Stimulated activated CD8-positive, alpha-beta memory T cell treated with anti-CD3 and anti-CD28 coated beads, Interleukin-12 subunit alpha, Interleukin-12 subunit beta, amount 100 ng/mL, for 1 hour (primary cell): ENCODE data around the gene KCNQ5.

ENCODE experiments used
- DNase-seq: peaks from one replicate; pipeline ENCODE4 v3.0.0-alpha.2; 2020; ENCODE audit warnings: low read depth

Gene KCNQ5

GRCh38 chr6:72905705-72906478, 284.0 kb downstream of the KCNQ5 start:
- DNase-seq: no peak

GRCh38 chr6:72911463-72912155, 289.7 kb downstream of the KCNQ5 start:
- no peak for DNase-seq

- DNase-seq: no peak
These were observed 291.9 kb downstream of the KCNQ5 start for GRCh38 chr6:72913797-72914196.

GRCh38 chr6:72916298-72916697, 294.4 kb downstream of the KCNQ5 start:
- DNase-seq: no peak

DNA sequence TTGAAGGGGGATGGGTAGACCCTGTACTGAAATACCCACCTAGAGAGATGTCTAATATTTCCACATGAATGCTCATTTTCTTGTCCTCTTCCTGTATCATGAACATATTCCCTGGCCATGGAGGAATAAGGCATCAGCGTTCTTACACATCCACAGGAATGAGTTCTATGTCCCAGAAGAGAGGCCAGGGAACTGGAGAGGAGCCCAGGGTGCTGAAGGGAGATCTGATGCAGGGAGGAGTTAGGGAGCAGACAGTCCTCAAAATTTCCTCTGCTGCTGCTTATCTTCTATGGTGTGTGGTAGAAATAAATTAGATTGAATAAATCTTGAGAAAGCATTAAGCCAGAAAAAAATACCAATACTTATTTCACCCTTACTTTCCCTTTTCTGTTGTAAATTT, 295.0 kb downstream of the KCNQ5 start:
- DNase-seq: no peak

GRCh38 chr6:72922401-72922800, 300.5 kb downstream of the KCNQ5 start:
- DNase-seq: no peak

- no peak for DNase-seq
These were observed 303.3 kb downstream of the KCNQ5 start for GRCh38 chr6:72925136-72925535.

DNA sequence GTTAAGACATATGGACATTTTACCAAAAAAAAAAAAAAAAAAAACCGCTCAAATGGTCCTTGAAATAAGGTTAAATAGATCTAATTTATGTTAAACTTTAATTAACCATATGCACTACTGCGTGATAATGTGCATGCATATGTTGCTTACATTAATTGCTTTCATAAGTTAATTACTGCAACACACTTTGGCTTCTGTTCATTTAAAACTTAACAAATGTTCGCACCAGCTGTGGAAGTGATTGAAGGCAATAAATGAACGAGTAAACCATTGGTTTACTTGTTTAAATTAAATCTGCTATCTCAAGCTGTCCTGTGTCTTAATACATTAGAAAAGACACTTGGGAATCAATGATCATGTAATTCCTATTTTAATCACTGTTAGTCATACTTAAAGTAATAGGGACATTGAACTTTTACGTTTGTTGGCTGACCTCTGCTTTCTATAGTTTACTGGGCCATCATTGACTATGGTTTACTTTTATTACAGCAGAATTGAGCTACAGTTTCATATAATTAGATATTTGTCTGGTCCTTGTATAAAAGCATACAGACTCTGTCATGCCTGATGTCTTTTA, 308.8 kb downstream of the KCNQ5 start:
- no peak for DNase-seq

DNA sequence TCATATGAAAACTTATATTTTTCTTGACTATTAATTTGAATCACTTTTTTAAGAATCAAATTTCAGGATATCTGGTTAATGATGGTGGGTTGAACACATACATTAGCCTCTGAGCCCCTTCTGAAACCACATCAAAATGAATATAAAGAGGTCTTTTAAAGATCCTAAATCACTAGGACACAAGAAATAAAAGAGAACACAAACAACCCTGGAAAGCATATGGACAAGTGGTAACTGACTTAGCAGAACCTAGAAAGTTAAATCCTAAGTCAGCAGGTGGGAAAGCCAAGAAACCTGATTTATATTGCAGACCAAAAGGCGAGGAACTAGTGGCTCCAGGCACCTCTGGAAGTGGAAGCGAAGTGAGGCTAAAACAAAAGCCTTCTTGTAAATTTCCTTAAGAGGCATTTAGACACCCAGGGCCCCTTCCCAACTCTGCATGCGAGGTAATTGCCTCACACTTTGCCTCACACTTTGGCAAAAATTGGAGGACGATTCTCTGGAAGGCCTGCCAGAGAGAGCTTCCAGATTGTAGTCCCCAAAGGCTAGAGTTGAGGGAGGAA, 309.5 kb downstream of the KCNQ5 start:
- DNase-seq: no peak

GRCh38 chr6:72933233-72933632, 311.4 kb downstream of the KCNQ5 start:
- no peak for DNase-seq

GRCh38 chr6:72936766-72937559, 315.1 kb downstream of the KCNQ5 start:
- DNase-seq: no peak

DNA sequence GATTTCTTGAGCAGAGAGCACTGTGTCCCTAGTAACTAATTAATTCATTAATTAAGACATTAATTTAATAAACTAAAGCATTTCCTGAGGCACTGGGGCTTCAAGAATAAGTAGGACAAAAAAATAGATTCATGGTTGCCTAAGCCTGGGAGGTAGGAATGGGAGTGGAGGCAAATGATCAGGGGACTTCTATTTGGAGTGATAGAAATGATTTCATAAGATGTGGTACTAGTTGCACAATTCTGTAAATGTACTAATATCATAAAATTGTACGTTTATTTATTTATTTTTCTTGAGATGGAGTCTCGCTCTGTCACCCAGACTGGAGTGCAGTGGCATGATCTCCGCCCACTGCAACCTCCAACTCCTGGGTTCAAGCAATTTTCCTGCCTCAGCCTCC, 316.2 kb downstream of the KCNQ5 start:
- no peak for DNase-seq

GRCh38 chr6:72939004-72939403, 317.1 kb downstream of the KCNQ5 start:
- DNase-seq: no peak

DNA sequence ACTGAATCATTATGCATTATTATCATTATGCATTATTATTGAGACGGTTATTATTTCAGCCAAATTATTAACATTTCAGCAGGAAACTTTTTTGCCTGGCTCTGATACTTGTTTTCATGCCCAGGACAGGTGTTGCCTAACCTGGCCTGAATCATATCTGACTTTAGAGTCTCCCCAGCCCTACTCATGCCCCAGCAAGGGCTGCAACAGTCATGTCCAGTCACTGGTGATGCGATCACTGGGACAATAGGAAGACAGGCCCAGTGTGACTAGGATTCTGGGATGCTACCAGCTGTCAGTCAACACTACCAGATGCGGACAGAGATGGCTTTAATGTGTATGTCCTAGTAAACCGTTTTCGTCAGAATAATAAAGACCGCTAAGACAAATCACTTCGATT, 318.4 kb downstream of the KCNQ5 start:
- no peak for DNase-seq

DNA sequence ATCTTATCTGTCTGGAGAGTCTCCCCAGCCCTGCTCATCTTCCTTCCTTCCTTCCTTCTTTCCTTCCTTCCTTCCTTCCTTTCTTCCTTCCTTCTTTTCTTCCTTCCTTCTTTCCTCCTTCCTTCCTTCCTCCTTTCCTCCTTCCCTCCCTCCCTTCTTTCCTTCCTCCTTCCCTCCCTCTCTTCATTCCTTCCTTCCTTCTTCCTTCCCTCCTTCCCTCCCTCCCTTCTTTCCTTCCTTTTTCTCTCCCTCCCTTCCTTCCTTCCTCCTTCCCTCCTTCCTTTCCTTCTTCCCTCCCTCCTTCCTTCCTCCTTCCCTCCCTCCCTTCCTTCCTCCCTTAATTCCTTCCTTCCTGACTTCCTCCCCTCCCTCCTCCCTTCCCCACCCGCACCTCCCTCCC, 319.4 kb downstream of the KCNQ5 start:
- no peak for DNase-seq

GRCh38 chr6:72941751-72942150, 319.9 kb downstream of the KCNQ5 start:
- no peak for DNase-seq

DNA sequence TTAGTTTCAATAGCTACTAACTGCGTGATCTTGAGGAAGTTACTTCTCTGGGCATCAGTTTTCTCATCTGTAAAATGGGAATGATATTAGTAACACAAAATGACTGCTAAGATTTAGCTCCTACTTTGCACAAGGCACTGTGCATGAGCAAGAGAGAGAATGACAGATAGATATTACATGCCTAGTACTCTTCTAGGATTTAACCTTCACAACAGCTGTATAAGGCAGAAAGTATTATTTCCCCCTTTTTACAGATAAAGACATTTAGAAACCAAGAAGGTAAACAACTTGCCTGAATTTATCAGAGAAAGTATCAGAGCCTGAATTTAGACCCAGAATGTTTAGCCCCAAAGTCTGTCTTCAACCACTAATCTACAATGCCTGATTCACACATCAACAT, 321.8 kb downstream of the KCNQ5 start:
- DNase-seq: no peak

GRCh38 chr6:72944660-72945059, 322.8 kb downstream of the KCNQ5 start:
- DNase-seq: no peak

GRCh38 chr6:72946774-72947173, 324.9 kb downstream of the KCNQ5 start:
- DNase-seq: no peak

DNA sequence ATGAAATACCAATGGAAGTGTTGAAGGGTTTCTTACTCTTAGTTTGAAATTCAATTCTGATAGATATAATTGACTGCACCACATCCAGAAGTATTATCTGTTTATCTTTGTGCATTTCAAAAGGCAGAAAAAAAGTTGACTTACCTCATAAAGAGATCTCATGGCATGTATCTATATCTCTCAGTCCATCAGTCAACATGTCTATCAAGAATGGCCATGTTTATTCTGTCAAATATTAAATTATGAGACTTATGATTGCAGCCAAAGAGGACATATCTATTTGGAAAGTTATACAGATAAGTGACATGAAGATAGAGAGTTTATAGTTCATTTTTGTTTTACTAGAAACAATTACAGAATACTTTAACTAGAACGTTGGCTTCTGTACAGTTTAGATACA, 325.7 kb downstream of the KCNQ5 start:
- DNase-seq: no peak

DNA sequence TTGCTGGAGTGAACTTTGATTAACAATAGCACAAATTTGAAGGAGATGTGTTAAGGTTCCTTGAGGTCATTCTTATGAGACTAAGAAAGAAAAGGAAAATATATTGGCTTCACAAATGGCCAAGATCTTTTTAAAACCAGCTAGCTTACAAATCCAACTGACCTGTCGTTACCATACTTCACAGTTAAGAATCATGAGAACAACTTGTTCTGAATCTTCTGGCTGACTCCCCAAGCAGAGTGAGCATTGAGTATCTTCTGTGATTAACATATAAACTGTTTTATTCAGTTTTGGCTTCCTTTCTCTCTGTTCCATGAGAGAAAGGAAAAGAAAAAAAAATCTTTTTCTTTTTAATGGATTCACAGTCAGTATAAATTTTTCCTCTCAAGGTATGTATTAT, 326.3 kb downstream of the KCNQ5 start:
- no peak for DNase-seq
